WTC11 (cell line): ENCODE data around the gene RBP7. TPM values are rescaled to one million over a fixed set of nuclear protein-coding genes. Genes with fewer than 3 reads are reported as not detected.

Experiments
- ATAC-seq: fragments of 200-7000 bp; cut with Tn5 transposase; 2 replicates; pipeline ENCODE4 v1.10.0; 2021; ENCODE audit warnings: mild to moderate bottlenecking, moderate library complexity
- CTCF ChIA-PET: fragments of 300-600 bp; sonication (Branson Sonifier 250); formaldehyde crosslinking; loops from one replicate; lab custom pipeline; 2021; ENCODE audit warnings: antibody characterized with exemption; lab: Charles Lee
- POLR2A ChIA-PET: fragments of 350-600 bp; sonication (Branson Sonifier 250); formaldehyde crosslinking; loops from one replicate; lab custom pipeline; 2021; ENCODE audit warnings: antibody characterized with exemption; lab: Charles Lee
- DNase-seq: peaks from one replicate; pipeline ENCODE4 v3.0.0; 2021; ENCODE audit warnings: low spot score
- H3K27ac Mint-ChIP-seq: 2 replicates; pipeline ENCODE4 v1.8.0; 2021; ENCODE audit warnings: mixed read lengths
- H3K27me3 Mint-ChIP-seq: 2 replicates; pipeline ENCODE4 v1.8.0; 2021; ENCODE audit warnings: low read depth, mild to moderate bottlenecking, moderate library complexity, mixed read lengths
- H3K36me3 Mint-ChIP-seq: 2 replicates; pipeline ENCODE4 v1.8.0; 2021; ENCODE audit warnings: mixed read lengths
- H3K4me1 Mint-ChIP-seq: 2 replicates; pipeline ENCODE4 v1.8.0; 2022; ENCODE audit warnings: mixed read lengths
- H3K4me3 Mint-ChIP-seq: 2 replicates; pipeline ENCODE4 v1.8.0; 2021; ENCODE audit warnings: mild to moderate bottlenecking, moderate library complexity, mixed read lengths
- H3K9me3 Mint-ChIP-seq: 2 replicates; pipeline ENCODE4 v1.8.0; 2021; ENCODE audit warnings: mixed read lengths
- AR ChIP-seq: fragments of 250-450 bp; sonication (Bioruptor Pico); IDR thresholded peaks from 2 replicates; pipeline ENCODE4 v1.9.0; 2021; ENCODE audit warnings: mild to moderate bottlenecking
- CBFB ChIP-seq: sonication (generic); formaldehyde crosslinking; IDR thresholded peaks from 2 replicates; pipeline ENCODE4 v1.8.1; 2022; ENCODE audit warnings: mild to moderate bottlenecking, low read depth, missing genetic modification reagents
- CTCF ChIP-seq: fragments of 200-600 bp; IDR thresholded peaks from 2 replicates; pipeline ENCODE4 v1.8.0; 2022; ENCODE audit warnings: antibody characterized with exemption
- E2F1 ChIP-seq: sonication (generic); formaldehyde crosslinking; IDR thresholded peaks from 2 replicates; pipeline ENCODE4 v1.8.0; 2022; ENCODE audit warnings: mild to moderate bottlenecking, missing genetic modification reagents
- EMX1 ChIP-seq: fragments of 250-450 bp; sonication (Bioruptor Pico); IDR thresholded peaks from 2 replicates; pipeline ENCODE4 v1.8.0; 2021; ENCODE audit warnings: mild to moderate bottlenecking
- FOXP4 ChIP-seq: sonication (generic); formaldehyde crosslinking; IDR thresholded peaks from 2 replicates; pipeline ENCODE4 v1.8.0; 2022; ENCODE audit warnings: mild to moderate bottlenecking, missing genetic modification reagents
- GABPB1 ChIP-seq: sonication (generic); formaldehyde crosslinking; IDR thresholded peaks from 2 replicates; pipeline ENCODE4 v1.8.1; 2023; ENCODE audit warnings: mild to moderate bottlenecking, missing genetic modification reagents
- HMGXB4 ChIP-seq: sonication (generic); formaldehyde crosslinking; IDR thresholded peaks from 2 replicates; pipeline ENCODE4 v1.8.1; 2023; ENCODE audit warnings: mild to moderate bottlenecking, moderate library complexity, missing genetic modification reagents
- MAX ChIP-seq: sonication (generic); formaldehyde crosslinking; IDR thresholded peaks from 2 replicates; pipeline ENCODE4 v1.8.0; 2022; ENCODE audit warnings: mild to moderate bottlenecking, missing genetic modification reagents
- TEAD1 ChIP-seq: sonication (generic); formaldehyde crosslinking; IDR thresholded peaks from 2 replicates; pipeline ENCODE4 v1.8.0; 2022; ENCODE audit warnings: mild to moderate bottlenecking, missing genetic modification reagents
- TEAD4 ChIP-seq: sonication (generic); formaldehyde crosslinking; IDR thresholded peaks from 2 replicates; pipeline ENCODE4 v1.8.0; 2022; ENCODE audit warnings: mild to moderate bottlenecking, missing genetic modification reagents
- TP53 ChIP-seq: sonication (generic); formaldehyde crosslinking; IDR thresholded peaks from 2 replicates; pipeline ENCODE4 v1.8.1; 2023; ENCODE audit warnings: mild to moderate bottlenecking, missing genetic modification reagents
- USF1 ChIP-seq: sonication (generic); formaldehyde crosslinking; IDR thresholded peaks from 2 replicates; pipeline ENCODE4 v1.8.0; 2022; ENCODE audit warnings: mild to moderate bottlenecking, missing genetic modification reagents
- ZNF396 ChIP-seq: fragments of 250-450 bp; sonication (Bioruptor Pico); IDR thresholded peaks from 2 replicates; pipeline ENCODE4 v1.8.0; 2021; ENCODE audit warnings: mild to moderate bottlenecking, moderate library complexity, borderline replicate concordance
- ZNF425 ChIP-seq: fragments of 250-450 bp; sonication (Bioruptor Pico); conservative IDR thresholded peaks from 2 replicates; pipeline ENCODE4 v1.9.0; 2021; ENCODE audit warnings: mild to moderate bottlenecking
- ZNF671 ChIP-seq: fragments of 250-450 bp; sonication (Bioruptor Pico); IDR thresholded peaks from 2 replicates; pipeline ENCODE4 v1.8.0; 2021; ENCODE audit warnings: mild to moderate bottlenecking
- total RNA-seq: library from RNA; stranded (reverse); gene quantifications from 3 replicates; pipeline ENCODE4 v1.2.3, GENCODE V29; 2021

The RBP7 gene
- total RNA-seq, 1 experiment from 2014 or later, result 3.2 TPM

- TF ChIP-seq ZNF671 (CRISPR knock-in tag) (no peak), ZNF396 (CRISPR knock-in tag) (no peak), EMX1 (CRISPR knock-in tag) (no peak), HMGXB4 (CRISPR knock-in tag) (no peak)
Measured at GRCh38 chr1:10022656-10023055, 25.6 kb downstream of the RBP7 start (continued).

GRCh38 chr1:10025354-10025753 lies 28.3 kb downstream of the RBP7 start:
- CTCF ChIA-PET, result interaction anchor here (0.6 kb wide), 1 partner anchor 337 kb away, joined by 3 read pairs; no protein-coding TSS in a partner anchor
- POLR2A ChIA-PET, result no interaction called here

GRCh38 chr1:10027027-10027426 lies 30.0 kb downstream of the RBP7 start:
- 0 out of 2 replicates have a peak, but pooled peaks cover under 1% of the 10 kb centered on the region for H3K4me1 Mint-ChIP-seq
- H3K36me3 Mint-ChIP-seq, result no peaks in the 10 kb centered on the region
- H3K9me3 Mint-ChIP-seq, result no peaks in the 10 kb centered on the region; the same call in 1 of the 2 replicates
- H3K27ac Mint-ChIP-seq, result no peak overlapping the region
- no peaks in the 10 kb centered on the region for H3K27me3 Mint-ChIP-seq
- POLR2A ChIA-PET, result no interaction called here
- DNase-seq (no peak), ATAC-seq (no peak)
- H3K4me3 Mint-ChIP-seq, result no peak overlapping the region
- CTCF ChIA-PET, result no interaction called here
- TF ChIP-seq TEAD1 (CRISPR knock-in tag), result no peak
- TF ChIP-seq E2F1 (CRISPR knock-in tag), result no peak
- TF ChIP-seq CBFB (CRISPR knock-in tag), result no peak
- no peak for TF ChIP-seq FOXP4 (CRISPR knock-in tag)
- TF ChIP-seq TP53 (CRISPR knock-in tag), result no peak
- no peak for TF ChIP-seq TEAD4
- TF ChIP-seq GABPB1 (CRISPR knock-in tag), result no peak
- no peak for TF ChIP-seq MAX (CRISPR knock-in tag)
- TF ChIP-seq ZNF425 (CRISPR knock-in tag), result no peak
- no peak for TF ChIP-seq CTCF
- TF ChIP-seq USF1 (CRISPR knock-in tag), result no peak
- no peak for TF ChIP-seq AR (CRISPR knock-in tag)

More at GRCh38 chr1:10025354-10025753, 28.3 kb downstream of the RBP7 start:
- Mint-ChIP-seq H3K4me3 (no peak overlapping the region), H3K9me3 (no peaks in the 10 kb centered on the region; the same call in 1 of the 2 replicates), H3K4me1 (no peaks in the 10 kb centered on the region), H3K36me3 (no peaks in the 10 kb centered on the region), H3K27me3 (no peaks in the 10 kb centered on the region), H3K27ac (no peak overlapping the region)
- TF ChIP-seq HMGXB4 (CRISPR knock-in tag), result no peak
- no peak for DNase-seq
- ATAC-seq, result no peak
